ENCODE measurements around the gene FER1L5.
"Not testable (repeated sequence)": the region's sequence is repeated elsewhere in the genome, so short reads cannot be mapped to it uniquely, and the experiment has no call there.

Gene FER1L5

DNA sequence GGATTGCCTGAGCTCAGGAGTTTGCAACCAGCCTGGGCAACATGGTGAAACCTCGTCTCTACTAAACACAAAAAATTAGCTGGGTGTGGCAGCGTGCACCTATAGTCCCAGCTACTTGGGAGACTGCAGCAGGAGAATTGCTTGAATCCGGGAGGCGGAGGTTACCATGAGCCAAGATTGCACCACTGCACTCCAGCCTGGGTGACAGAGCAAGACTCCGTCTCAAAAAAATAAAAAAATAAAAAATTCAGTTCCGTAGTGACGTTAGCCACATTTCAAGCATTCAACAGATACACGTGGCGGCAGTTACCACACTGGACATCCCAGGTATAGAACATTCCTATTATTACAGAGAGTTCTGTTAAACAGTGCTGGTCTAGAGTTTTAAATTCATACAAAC is 8.9 kb upstream of the FER1L5 start:
- FAIRE-seq, result no peak
- no peak for DNase-seq (ENCODE audit: low spot score)

DNA sequence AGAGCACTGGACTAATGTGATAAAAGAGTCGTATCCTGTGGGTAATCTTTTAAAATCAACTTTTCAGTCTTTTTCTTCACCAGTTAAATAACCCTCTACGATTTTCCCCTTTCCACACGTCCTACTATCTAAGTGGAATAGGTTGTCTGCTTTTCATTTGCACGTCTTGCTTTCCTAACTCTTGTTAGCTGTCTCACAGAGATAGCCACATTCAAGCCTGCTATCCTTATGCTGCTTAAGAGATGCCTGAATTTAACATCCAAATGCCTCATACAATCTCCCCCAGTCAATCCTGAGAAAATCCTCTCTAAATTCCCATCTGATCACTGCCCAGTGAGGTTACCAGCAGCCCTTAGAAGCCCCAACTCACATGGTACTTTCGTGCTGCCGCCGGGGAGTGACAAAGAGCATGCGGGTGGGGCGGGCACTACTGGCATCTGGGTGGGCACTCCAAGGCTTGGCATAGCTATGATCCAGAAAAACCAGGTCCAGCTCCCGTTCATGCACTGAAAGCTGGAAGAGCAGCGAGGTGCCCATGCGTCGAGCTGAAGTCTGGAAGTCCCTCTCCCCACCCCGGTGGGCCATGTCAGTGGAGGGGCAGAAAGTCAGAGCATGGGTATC is 5.9 kb upstream of the FER1L5 start:
- DNase-seq (ENCODE audit: low spot score) (no peak), FAIRE-seq (no peak)

DNA sequence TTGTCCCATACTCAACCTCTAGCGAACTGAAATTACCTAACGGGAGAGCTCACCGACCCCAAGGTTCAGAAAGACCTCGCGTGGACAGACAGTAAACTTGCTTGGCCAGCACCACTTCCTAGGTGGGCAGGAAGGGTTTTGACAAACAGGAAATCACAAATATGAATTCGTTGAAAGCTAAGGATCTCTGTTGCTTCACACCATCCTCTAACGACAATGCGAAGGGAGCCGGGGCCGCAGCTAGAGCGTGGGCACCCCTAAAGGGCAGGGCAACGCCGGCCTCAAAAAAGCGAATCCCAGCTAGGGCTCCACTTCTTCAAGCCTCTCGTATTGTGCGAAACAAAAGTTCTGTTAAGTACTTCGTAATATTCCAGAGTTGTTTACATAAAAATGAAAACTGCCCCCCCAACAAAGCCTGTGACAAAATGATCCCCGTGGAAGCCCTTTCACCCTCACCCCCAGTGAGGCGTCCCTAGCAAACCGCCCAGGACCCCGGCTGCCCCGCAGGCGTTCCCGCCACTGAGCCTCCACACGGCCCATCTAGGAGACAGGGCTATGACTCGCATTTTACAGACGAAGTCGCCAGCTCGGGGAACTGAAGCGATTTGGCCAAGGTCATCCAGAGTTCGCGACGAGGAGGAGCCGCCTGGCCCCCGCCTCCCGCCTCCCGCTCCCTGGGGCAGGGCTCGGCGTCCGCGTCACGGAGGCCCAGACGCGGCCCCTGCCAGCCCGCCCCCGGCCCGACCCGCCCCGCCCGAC is 5.0 kb upstream of the FER1L5 start:
- FAIRE-seq, result no peak
- DNase-seq (ENCODE audit: low spot score), result peak; percentile 93

DNA sequence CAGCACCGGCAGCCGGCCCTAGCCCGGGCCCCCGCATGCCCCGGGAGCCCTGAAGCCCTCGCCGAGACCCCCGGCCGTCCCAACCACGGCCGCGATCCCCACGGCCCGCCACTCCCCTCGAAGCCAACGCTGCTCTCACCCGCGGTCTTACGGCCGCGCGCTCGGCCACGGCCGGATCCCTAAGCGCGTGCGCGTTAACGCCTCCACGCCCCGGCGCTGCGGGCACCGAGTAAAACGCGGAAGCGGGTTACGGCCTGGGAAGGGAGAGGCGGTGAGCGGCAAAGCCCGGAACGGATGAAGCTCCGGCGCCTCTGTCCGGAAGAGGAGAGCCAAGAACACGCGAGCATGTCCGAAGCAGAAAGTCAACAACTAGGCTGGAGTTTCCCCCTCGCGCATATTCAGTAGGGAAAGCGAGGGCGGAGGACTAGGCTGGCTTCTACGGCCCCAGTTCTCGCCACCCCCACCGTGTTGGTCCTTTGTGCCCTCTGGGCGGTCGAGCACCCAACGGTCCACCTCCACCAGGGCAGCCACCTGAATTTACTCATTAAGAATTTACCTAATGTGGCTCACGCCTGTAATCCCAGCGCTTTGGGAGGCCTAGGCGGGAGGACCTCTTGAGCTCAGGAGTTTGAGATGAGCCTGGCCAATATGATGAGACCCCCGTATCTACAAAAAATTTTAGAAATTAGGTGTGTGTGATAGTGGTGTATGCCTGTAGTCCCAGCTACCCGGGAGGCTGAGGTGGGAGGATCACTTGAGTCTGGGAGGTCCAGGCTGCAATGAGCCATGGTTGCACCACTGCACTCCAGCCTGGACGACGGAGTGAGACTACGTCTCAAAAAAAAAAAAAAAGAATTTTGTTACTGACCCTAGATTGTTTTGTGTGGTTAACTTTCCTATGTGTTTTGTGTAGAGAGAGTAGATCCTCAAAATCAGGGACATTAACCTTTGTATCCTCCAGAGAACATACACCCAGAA is 4.1 kb upstream of the FER1L5 start, which contains the start of gene KANSL3:
Gene KANSL3 (minus strand): TSS at position 169 of the 978 bp plus-strand sequence. CDS start 1,177 bp downstream, outside the sequence.
- DNase-seq (ENCODE audit: low spot score), result peak; percentile 95
- FAIRE-seq, result peak; percentile 88

DNA sequence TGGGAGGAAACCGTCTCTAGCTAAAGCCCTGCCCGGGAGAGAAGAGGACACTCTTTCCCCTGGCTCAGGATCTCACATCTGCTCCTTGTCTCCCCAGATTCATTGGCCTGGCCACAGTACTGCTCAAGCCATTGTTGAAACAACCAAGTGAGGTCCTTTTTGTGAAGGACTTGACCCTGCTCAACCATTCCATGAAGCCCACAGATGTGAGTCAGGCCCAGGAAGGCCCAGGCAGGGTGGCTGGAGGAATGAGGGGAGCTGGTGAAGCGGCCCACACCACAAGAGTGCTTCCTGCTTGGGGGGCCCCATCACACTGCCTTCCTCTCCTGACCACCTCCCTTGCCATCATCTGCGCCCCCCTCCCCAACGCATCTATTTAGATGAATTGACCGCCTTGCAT is 5.1 kb downstream of the FER1L5 start:
- FAIRE-seq (no peak), DNase-seq (ENCODE audit: low spot score) (no peak)

DNA sequence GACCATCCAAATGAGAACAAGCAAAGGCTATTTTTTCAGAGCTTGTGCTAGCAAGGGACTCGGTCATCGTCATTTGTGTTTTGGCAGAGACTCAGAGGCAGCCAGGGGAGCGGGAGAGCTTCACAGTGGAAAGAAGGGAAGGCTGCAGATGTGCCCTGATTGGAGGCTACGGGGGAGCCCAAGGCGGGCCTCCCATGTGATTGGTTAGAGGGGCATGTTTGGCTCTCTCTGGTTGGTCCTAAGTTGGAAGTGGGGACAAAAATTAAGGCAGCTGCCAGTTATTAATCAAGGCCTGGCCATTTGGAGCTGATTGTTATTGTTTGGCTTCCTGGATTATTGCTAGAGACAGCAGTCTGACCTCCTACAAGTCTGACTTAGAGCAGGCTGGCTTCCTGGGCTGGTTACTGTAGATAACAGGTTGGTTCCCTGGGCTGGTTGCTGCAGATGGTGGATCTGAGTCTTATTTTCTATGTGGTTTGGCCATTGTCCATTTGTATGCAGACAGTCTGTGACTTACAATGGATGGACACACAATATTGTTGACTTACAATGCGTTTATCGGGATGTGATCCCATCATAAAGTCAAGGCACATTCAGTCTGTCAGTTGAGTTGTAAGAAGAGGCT is 5.9 kb downstream of the FER1L5 start:
- peak; percentile 89 for FAIRE-seq

DNA sequence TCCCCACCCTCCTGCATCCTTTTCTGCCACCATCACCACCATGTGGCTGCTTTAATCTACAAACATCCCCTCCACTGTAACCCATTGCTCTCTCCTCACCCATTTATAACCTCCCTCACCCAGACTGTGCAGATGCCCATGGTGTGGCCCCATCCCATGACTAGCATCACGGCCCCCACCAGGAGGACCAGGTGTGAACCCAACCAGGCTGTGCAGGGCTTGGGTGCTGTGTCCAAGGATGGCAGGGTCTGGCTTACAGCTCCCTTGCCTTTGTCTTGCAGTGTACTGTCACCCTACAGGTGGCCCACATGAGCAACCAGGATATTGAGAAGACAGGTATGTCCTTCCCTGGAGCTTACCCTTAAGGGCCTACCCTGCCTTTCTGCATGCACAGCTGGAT is 6.8 kb downstream of the FER1L5 start:
- DNase-seq (ENCODE audit: low spot score) (no peak), FAIRE-seq (no peak)

More for the DNA sequence above, 5.9 kb downstream of the FER1L5 start:
- DNase-seq (ENCODE audit: low spot score), result no peak

DNA sequence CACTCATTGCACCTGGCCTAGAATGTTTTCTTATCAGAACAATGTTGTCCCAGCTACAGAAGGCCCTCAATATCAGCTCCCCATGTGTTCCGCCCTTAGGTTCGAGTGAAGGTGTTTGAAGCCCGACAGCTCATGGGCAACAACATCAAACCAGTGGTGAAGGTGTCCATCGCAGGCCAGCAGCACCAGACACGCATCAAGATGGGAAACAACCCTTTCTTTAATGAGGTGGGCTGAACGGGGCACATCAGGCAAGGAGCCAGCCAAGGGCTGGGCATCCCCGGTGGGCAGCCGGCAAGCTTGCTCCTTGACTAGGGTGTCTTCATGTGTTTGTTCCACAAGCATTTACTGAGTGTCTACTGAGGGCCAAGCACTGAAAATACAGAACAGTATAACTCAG is 9.2 kb downstream of the FER1L5 start:
- DNase-seq (ENCODE audit: low spot score), result no peak
- FAIRE-seq, result no peak

DNA sequence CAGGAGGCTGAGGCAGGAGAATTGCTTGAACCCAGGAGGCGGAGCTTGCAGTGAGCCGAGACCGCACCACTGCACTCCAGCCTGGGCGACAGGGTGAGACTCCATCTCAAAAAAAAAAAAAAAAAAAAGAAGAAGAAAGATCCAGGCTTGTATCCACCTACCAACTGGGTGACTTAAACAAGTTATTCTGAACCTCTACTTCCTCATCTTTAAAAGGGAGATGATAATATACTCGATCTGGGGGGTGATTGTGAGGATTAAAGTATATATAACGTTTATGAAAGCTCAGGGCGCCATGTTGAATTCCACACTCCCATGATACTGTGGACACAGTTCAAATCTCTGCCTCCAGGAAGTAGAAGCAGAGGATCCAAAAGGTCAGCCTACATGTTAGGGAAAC is 12.2 kb downstream of the FER1L5 start:
- not testable (repeated sequence) for FAIRE-seq

DNA sequence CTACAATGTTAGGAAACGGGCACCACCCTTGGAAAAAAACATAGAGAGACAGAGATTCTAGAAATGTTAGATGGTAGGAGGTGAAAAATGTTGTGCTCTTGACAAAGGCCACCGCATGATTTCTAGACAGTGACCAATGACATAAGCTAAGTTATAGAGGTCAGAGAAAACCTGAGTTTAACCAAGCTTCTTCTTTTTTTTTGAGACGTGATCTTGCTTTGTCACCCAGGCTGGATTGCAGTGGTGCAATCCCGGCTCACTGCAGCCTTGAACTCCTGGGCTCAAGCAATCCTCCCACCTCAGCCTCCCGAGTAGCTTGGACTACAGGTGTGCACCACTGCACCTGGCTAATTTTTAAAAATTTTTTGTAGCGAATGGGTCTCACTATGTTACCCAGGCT is 13.0 kb downstream of the FER1L5 start:
- no peak for DNase-seq (ENCODE audit: low spot score)
- FAIRE-seq, result no peak

More for the DNA sequence above, 12.2 kb downstream of the FER1L5 start:
- not testable (repeated sequence) for DNase-seq (ENCODE audit: low spot score)

DNA sequence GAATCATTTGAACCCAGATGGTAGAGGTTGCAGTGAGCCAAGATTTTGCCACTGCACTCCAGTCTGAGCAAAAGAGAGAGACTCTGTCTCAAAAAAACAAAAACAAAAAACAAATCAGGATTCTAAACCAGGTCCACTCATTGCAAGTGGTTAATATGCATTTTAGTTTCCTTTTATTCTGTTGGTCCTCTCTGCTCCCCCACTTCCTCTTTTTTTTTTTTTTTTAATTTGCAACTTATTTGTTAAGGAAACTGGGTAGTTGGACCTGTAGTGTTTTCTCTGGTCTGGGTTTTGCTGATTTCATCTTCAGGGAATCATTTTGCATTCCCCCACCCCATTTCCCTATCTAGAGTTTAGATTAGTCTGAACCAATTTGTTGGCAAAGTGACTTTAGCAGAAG is 14.0 kb downstream of the FER1L5 start:
- DNase-seq (ENCODE audit: low spot score) (no peak), FAIRE-seq (no peak)

DNA sequence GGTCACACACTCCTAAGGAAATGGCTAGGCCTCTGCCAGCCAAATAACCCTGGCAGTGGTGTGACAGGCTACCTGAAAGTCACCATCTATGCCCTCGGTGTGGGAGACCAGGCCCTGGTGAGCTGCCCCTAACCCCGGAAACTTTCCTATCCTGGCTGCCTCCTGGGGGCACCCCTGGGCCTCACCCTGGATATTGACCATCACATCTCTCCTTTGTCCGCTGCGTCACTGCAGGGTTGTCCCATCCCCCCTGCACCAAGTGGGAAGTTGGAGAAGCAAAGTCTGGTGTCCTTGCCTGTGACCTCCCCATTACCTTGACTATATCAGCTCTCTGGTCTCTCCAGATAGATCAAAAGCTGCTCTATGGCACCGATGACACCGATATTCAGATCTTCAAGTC is 18.8 kb downstream of the FER1L5 start:
- no peak for FAIRE-seq

DNA sequence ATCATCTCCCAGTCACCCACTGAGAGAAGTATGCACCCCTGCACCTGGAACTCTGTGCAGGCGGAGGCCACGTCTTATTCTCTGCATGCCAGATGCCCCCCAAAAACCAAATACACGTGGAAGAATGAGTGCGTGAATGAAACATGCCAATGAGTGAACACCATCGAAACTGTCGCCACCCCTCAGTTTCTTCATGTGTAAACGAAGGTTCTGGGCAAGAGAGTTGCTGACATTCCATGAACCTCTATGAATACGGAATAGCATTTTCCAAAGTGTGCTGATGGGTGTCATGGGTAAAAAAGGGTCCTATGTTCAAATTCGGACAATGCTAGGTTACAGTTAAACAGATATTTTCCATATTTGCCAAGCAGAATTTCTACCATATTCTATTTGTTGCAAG is 19.8 kb downstream of the FER1L5 start:
- FAIRE-seq (no peak), DNase-seq (ENCODE audit: low spot score) (no peak)

More for the DNA sequence above, 18.8 kb downstream of the FER1L5 start:
- DNase-seq (ENCODE audit: low spot score), result no peak

DNA sequence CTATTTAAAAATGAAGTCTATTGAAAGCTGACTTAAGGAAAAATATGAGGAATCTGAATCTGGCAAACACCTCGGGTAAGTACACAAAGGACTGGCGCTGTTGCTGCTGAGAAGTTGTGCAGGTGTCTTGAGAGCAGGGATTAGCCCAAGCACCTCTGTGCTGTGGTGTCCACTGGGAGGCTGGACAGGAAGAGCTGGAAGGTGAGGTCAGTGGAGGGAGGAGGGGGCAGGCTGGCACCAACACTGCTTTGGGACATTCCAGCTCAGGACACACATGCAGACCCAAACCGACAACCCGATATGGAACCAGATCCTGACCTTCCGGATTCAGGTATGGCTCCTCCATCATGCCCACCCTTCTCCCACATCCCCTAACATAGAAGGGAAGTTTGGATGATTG is 20.6 kb downstream of the FER1L5 start:
- no peak for DNase-seq (ENCODE audit: low spot score)
- FAIRE-seq, result peak; percentile 62

DNA sequence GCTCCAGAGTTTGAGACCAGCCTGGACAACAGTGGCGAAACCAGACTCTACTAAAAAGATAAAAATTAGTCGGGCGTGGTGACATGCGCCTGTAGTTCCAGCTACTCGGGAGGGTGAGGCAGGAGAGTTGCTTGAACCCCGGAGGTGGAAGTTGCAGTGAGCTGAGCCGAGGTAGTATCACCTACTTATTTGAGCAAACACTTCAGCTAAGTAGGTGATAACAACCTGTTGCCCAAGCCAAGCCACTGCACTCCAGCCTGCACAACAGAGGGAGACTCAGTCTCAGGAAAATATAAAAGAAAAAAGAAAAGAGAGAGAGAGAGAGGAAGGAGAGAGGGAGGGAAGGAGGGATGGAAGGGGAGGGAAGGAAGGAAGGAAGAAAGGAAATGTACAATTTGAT is 21.3 kb downstream of the FER1L5 start:
- no peak for FAIRE-seq

DNA sequence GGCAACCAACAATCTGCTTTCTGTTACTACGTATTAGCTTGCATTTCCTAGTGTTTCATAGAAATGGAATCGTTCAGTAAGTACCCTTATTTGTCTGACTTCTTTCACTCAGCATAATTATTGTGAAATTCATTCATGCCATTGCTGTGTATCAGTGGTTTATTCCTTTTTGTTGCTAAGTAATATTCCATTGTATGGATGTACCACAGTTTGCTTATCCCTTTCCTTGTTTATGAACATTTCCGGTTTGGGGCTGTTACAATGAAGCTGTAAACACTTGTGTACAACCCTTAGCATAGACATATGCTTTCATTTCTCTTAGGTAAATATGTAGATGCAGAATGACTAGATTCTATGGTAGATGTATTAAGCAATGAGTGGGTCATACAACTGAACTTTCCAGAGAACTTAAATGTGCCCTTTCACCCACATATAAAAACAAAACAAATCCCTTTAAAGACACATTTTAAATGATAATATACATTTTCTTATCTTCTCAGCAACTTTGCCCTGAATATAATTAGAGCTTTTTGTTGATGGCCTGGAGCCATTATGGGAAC is 21.9 kb downstream of the FER1L5 start:
- FAIRE-seq (no peak), DNase-seq (ENCODE audit: low spot score) (no peak)

More for the DNA sequence above, 21.3 kb downstream of the FER1L5 start:
- no peak for DNase-seq (ENCODE audit: low spot score)

DNA sequence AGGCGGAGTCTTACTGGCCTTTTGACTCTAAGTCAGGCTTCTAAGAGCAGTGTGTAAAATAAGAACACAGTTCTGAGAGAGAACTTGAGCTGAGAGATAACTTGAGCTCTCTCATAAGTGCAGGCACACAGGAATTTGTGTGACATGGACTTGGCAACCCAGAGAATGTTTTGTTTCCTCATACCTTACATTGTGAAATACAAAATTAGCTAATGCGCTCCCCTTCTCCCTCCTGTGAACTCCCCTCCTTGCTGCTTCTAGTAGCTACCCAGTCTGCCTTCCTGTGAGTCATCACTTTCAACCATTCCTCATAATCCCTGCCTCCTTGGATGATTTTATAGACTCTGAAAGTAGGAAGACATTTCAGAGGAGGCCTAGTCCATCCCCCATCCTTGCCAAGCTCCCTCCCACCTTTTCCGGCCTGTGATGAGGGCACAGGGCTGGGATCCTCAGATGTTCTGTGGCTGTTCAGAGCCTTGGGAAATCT is 22.6 kb downstream of the FER1L5 start:
- DNase-seq (ENCODE audit: low spot score), result peak; percentile 92

DNA sequence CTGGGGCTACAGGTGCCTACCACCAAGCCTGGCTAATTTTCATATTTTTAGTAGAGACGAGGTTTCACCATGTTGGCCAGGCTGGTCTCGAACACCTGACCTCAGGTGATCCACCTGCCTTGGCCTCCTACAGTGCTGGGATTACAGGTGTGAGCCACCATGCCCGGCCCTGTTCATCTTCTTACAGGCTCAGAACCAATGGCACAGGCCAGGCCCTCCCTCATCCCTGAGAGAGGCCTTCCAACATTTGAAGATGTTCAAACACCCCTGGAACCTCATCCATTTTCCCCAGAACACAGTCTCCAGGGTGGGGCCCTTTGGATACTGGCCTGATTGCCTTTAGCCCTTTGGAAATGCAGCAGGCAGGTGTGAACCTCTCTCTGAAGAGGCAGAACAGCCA is 23.2 kb downstream of the FER1L5 start:
- FAIRE-seq; DNase-seq (ENCODE audit: low spot score): not testable (repeated sequence)

More for the DNA sequence above, 22.6 kb downstream of the FER1L5 start:
- FAIRE-seq, result peak; percentile 74

DNA sequence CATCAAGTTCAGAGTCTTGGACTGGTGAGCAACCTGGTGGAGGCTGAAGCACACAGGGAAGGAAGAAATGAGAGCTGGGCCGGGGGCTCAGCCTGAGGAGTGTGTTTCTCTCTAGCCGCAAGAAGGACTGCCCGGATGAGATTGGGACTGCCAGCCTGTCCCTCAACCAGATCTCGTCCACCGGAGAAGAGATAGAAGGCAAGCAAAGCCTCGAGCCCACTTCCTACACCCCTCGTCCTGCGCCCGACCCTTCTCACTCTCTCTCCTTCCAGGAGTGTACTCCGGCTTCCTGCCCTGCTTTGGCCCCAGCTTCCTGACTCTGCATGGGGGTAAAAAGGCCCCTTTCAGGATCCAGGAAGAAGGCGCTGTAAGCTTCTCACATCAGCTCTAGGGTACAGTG is 26.2 kb downstream of the FER1L5 start:
- DNase-seq (ENCODE audit: low spot score), result no peak

DNA sequence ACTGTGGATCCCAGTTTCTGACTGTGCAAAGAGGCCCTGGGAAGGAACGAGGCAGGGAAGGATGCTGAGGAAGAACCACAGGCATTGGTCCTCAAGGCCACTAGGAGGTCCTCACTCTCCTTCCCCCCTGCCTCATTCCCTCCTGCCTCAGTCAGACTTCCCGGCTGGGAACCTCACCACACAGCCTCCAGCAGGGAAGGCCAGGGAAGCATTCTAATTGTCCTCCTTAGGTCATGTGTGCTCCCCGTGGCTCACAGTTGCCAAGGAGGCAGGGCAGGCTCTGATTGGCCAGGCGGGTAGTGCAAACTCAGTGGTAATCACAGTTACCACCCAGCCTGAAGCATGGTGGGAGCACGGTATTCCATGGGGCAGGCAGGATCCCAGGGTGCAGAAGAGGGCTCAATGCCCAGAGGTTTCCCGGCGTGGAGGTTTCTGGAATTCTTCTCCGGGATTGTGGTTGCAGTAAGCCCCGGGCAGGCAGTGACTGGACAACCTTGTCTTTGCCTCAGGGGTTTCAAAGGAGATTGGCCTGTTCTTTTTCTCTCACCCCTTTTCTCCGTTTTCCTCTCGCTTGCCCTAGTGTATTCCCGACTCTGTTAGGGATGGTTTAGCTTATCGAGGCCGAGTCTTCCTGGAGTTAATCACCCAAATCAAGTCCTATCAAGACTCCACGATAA is 27.1 kb downstream of the FER1L5 start:
- DNase-seq (ENCODE audit: low spot score), result no peak
- peak; percentile 59 for FAIRE-seq

More for the DNA sequence above, 26.2 kb downstream of the FER1L5 start:
- FAIRE-seq, result no peak

Data from urothelium cell line (cell line).